IMR-90 (cell line): ENCODE results near the gene CDC42EP1.

Experiments
- BHLHE40 ChIP-seq: fragments of 150-350 bp; IDR thresholded peaks from 2 replicates; pipeline ENCODE4 v1.6.1; 2016; ENCODE audit warnings: mild to moderate bottlenecking, low read depth, low read length
- CEBPB ChIP-seq: IDR thresholded peaks from 2 replicates; pipeline ENCODE4 v1.6.1; 2012; ENCODE audit warnings: low read depth, low read length, improper control_type of control experiment
- MAFK ChIP-seq: IDR thresholded peaks from 2 replicates; pipeline ENCODE4 v1.6.1; 2012; ENCODE audit warnings: low read depth, low read length, improper control_type of control experiment
- MXI1 ChIP-seq: IDR thresholded peaks from 2 replicates; pipeline ENCODE4 v1.6.1; 2012; ENCODE audit warnings: low read depth, mild to moderate bottlenecking, low read length, moderate library complexity, borderline replicate concordance
- NFE2L2 ChIP-seq: fragments of 150-350 bp; IDR thresholded peaks from 2 replicates; pipeline ENCODE4 v1.6.1; 2016; ENCODE audit warnings: low read depth, mild to moderate bottlenecking, low read length
- POLR2A ChIP-seq: IDR thresholded peaks from 2 replicates; pipeline ENCODE4 v1.6.1; 2012; ENCODE audit warnings: mild to moderate bottlenecking, low read depth, low read length
- RAD21 ChIP-seq: IDR thresholded peaks from 2 replicates; pipeline ENCODE4 v1.6.1; 2012; ENCODE audit warnings: low read length, improper control_type of control experiment
- RCOR1 ChIP-seq: IDR thresholded peaks from 2 replicates; pipeline ENCODE4 v1.6.1; 2012; ENCODE audit warnings: mild to moderate bottlenecking, low read length, improper control_type of control experiment; ENCODE audit not compliant: insufficient replicate concordance
- RFX5 ChIP-seq: IDR thresholded peaks from 2 replicates; pipeline ENCODE4 v1.8.0; 2012; ENCODE audit warnings: low read depth, mild to moderate bottlenecking, low read length, moderate library complexity
- SMC3 ChIP-seq: fragments of 150-350 bp; IDR thresholded peaks from 2 replicates; pipeline ENCODE4 v1.6.1; 2016; ENCODE audit warnings: low read depth, mild to moderate bottlenecking, antibody characterized with exemption, low read length, moderate library complexity
- TF ChIP-seq, protein P1 (sequence below): conservative IDR thresholded peaks from 2 replicates; pipeline ENCODE4 v1.5.1; 2012; ENCODE audit warnings: mild to moderate bottlenecking, low read depth, low read length, improper control_type of control experiment
- TF ChIP-seq, protein P2 (sequence below): fragments of 150-350 bp; IDR thresholded peaks from 2 replicates; pipeline ENCODE4 v1.6.1; 2017; ENCODE audit warnings: mild to moderate bottlenecking, antibody characterized with exemption, low read length, low read depth
- TF ChIP-seq, protein P3 (sequence below): fragments of 150-350 bp; IDR thresholded peaks from 2 replicates; pipeline ENCODE4 v1.6.1; 2016; ENCODE audit warnings: low read depth, mild to moderate bottlenecking, low read length, moderate library complexity, borderline replicate concordance

DNA sequence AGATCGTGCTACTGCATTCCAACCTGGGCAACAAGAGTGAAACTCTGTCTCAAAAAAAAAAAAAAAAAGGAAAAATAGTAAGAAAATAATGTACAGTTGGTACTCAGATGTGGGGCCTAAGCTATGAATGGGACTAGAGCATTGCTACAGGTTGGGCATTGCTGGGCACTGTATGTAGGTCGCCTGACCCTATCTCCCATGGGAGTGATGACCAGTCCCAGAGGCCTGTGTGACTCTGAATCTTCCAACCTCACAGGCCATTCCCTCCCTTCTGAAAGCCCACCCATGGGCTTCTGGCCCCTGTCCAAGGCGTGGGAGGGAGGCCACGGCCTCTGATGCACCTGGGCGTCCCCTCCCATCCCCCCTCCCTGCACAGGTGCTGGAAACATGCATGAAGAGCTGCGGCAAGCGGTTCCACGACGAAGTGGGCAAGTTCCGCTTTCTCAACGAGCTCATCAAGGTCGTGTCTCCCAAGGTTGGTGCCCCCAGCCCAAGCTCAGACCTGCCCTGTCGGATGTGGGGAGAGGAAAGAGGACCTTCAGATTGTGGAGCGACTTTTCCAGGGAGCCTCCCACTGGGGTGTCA, 57.9 kb downstream of the CDC42EP1 start:
- TF ChIP-seq, protein P1, sequence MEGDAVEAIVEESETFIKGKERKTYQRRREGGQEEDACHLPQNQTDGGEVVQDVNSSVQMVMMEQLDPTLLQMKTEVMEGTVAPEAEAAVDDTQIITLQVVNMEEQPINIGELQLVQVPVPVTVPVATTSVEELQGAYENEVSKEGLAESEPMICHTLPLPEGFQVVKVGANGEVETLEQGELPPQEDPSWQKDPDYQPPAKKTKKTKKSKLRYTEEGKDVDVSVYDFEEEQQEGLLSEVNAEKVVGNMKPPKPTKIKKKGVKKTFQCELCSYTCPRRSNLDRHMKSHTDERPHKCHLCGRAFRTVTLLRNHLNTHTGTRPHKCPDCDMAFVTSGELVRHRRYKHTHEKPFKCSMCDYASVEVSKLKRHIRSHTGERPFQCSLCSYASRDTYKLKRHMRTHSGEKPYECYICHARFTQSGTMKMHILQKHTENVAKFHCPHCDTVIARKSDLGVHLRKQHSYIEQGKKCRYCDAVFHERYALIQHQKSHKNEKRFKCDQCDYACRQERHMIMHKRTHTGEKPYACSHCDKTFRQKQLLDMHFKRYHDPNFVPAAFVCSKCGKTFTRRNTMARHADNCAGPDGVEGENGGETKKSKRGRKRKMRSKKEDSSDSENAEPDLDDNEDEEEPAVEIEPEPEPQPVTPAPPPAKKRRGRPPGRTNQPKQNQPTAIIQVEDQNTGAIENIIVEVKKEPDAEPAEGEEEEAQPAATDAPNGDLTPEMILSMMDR: no peak
- TF ChIP-seq, protein P2, sequence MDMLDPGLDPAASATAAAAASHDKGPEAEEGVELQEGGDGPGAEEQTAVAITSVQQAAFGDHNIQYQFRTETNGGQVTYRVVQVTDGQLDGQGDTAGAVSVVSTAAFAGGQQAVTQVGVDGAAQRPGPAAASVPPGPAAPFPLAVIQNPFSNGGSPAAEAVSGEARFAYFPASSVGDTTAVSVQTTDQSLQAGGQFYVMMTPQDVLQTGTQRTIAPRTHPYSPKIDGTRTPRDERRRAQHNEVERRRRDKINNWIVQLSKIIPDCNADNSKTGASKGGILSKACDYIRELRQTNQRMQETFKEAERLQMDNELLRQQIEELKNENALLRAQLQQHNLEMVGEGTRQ: no peak
- TF ChIP-seq CEBPB: no peak
- no peak for TF ChIP-seq POLR2A
- TF ChIP-seq RAD21: no peak
- TF ChIP-seq BHLHE40: no peak
- no peak for TF ChIP-seq SMC3
- TF ChIP-seq MXI1: no peak
- TF ChIP-seq MAFK: no peak
- no peak for TF ChIP-seq RFX5
- TF ChIP-seq, protein P3, sequence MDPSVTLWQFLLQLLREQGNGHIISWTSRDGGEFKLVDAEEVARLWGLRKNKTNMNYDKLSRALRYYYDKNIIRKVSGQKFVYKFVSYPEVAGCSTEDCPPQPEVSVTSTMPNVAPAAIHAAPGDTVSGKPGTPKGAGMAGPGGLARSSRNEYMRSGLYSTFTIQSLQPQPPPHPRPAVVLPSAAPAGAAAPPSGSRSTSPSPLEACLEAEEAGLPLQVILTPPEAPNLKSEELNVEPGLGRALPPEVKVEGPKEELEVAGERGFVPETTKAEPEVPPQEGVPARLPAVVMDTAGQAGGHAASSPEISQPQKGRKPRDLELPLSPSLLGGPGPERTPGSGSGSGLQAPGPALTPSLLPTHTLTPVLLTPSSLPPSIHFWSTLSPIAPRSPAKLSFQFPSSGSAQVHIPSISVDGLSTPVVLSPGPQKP: no peak
- TF ChIP-seq RCOR1: no peak
- TF ChIP-seq NFE2L2: no peak
